SKM-1 treated with dmso at 0.1 percent for 144 hours (cell line): Measurements from ENCODE around the gene WDSUB1.

ENCODE experiments used
- DNase-seq: peaks from one replicate; lab custom pipeline; 2025; ENCODE audit not compliant: unreplicated experiment; lab: John Stamatoyannopoulos, UW

The WDSUB1 gene

DNA sequence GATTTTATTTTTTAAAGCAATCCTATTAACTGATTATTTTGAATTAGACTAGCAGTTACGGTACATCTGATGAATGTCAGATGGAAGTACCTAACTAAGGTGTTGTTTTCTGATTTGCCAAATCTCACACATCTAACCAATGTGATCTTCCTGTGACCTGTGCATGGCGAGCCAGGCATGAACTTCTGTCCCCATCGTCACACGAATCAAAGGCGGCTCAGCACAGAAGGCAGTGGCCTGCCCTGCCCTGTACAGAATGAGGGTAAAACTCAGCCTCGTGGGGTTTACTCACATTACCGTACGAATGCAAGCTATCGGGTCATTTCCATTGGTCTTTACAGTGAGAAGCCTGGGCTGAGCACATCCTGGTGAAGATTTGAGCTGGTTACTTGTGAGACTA, 87.3 kb downstream of the WDSUB1 start:
- DNase-seq, result no peak

GRCh38 chr2:159196393-159196925, 90.0 kb downstream of the WDSUB1 start:
- DNase-seq, result no peak

GRCh38 chr2:159195697-159196096, 90.8 kb downstream of the WDSUB1 start:
- no peak for DNase-seq

DNA sequence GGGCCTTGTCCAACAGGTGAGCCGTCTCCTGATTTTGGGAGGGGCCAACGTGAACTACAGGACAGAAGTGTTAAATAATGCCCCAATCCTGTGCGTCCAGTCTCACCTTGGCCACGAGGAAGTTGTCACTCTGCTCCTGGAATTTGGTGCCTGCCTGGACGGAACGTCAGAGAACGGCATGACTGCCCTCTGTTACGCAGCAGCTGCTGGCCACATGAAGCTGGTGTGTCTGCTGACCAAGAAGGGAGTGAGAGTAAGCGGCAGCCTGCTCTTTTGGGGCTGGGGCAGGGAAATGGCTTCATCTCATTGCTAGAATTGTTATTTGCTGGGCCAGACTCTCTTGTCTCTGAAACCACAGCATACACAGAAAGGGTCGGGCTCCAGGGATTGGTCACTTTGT, 92.3 kb downstream of the WDSUB1 start:
- DNase-seq, result no peak

DNA sequence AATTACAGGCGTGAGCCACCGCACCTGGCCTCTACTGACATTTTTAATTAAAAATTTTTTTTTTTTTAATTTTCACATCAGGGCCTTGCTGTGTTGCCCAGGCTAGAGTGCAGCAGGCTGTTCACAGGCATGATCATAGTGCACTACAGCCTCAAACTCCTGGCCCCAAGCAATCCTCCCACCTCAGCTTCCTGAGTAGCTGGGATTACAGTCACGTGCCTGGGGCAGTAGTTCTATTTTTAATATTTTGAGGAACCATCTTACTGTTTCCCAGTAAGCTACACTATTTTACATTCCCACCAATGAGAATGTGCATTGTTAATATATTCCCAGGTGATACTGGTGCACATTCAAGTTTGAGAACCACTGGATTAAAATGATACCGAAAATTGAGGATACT, 92.7 kb downstream of the WDSUB1 start:
- no peak for DNase-seq

- no peak for DNase-seq
Observed at GRCh38 chr2:159192371-159192918, 94.1 kb downstream of the WDSUB1 start.

DNA sequence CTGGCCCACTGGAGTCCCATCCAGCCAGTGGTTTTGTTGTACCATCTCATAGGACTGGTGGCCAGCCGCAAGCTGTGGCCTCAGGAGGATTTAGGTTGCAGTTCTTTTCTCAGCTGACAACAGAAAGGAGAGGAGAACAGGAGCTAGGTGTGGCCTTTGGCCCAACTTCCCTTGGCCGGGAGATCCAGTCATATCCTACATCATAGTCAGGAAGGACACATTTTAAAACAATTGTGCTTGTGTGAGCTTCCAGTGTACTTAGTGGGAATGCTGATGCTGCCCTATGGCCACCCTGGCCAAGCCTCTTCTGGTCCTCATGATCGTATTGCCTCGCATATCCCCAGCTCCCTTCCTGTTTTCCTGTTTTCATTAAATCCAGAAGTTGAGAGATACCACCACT, 98.1 kb downstream of the WDSUB1 start:
- DNase-seq, result no peak

- DNase-seq, result no peak
Observed at GRCh38 chr2:159187106-159187505, 99.4 kb downstream of the WDSUB1 start.

- DNase-seq, result no peak
Observed at GRCh38 chr2:159186462-159186861, 100.0 kb downstream of the WDSUB1 start.
